H1 (cell line): Measurements from ENCODE around the gene TMEM63C. TPM values are rescaled to one million over a fixed set of nuclear protein-coding genes. Genes with fewer than 3 reads are reported as not detected.

Experiments
- CTCF ChIA-PET: fragments of 300-600 bp; sonication (Branson Sonifier 250); formaldehyde crosslinking; loops from one replicate; lab custom pipeline; 2021; ENCODE audit not compliant: partially characterized antibody; lab: Charles Lee
- POLR2A ChIA-PET: fragments of 300-600 bp; sonication (Branson Sonifier 250); formaldehyde crosslinking; loops from one replicate; lab custom pipeline; 2021; ENCODE audit warnings: inconsistent platforms; ENCODE audit not compliant: partially characterized antibody; lab: Charles Lee
- DNase-seq, 2 experiments: peaks; one replicate each; pipeline versions ENCODE4 v3.0.0 to v3.0.0-alpha.2; 2010 to 2022; ENCODE audit warnings: low spot score in 2 of 2, low read depth in 1 of 2, mixed read lengths in 1 of 2
- FAIRE-seq: peaks from 2 replicates; lab custom pipeline; 2011; peaks lifted over from hg19 to GRCh38; lab: Jason Lieb, UNC
- H2AFZ ChIP-seq: 2 replicates; pipeline ENCODE4 v1.8.1; 2012; ENCODE audit warnings: low read length, inconsistent platforms
- H2AK5ac ChIP-seq: 2 replicates; pipeline ENCODE4 v1.6.1; 2013; ENCODE audit warnings: low read depth, low read length
- H2BK120ac ChIP-seq: replicated peaks from 2 replicates; pipeline ENCODE3; 2013; ENCODE audit warnings: low read depth, low read length, inconsistent platforms
- H2BK12ac ChIP-seq: 2 replicates; pipeline ENCODE4 v1.6.1; 2013; ENCODE audit warnings: low read depth, low read length
- H2BK15ac ChIP-seq: 2 replicates; pipeline ENCODE4 v1.6.1; 2013; ENCODE audit warnings: low read length
- H2BK20ac ChIP-seq: 2 replicates; pipeline ENCODE4 v1.6.1; 2013; ENCODE audit warnings: low read length
- H2BK5ac ChIP-seq: 2 replicates; pipeline ENCODE4 v1.6.1; 2013; ENCODE audit warnings: low read depth, low read length
- H3K14ac ChIP-seq: 2 replicates; pipeline ENCODE4 v1.6.1; 2013; ENCODE audit warnings: inconsistent platforms; ENCODE audit not compliant: insufficient read length
- H3K18ac ChIP-seq: 2 replicates; pipeline ENCODE4 v1.6.1; 2013; ENCODE audit warnings: low read length; ENCODE audit errors: extremely low read depth
- H3K23ac ChIP-seq: 2 replicates; pipeline ENCODE4 v1.6.1; 2013; ENCODE audit warnings: inconsistent platforms; ENCODE audit not compliant: insufficient read length
- H3K23me2 ChIP-seq: 2 replicates; pipeline ENCODE4 v1.6.1; 2013; ENCODE audit warnings: low read depth, low read length
- H3K27ac ChIP-seq: 2 replicates; pipeline ENCODE4 v1.6.1; 2011; ENCODE audit warnings: low read depth, low read length, inconsistent platforms
- H3K27me3 ChIP-seq, 4 experiments: replicated peaks in 1 of 4; 1 replicate in 1 of 4; 2 replicates in 3 of 4; pipeline versions ENCODE4 v1.6.1 to v1.8.1; 2011 to 2013; ENCODE audit warnings: low read length in 3 of 4, mild to moderate bottlenecking in 3 of 4, inconsistent platforms in 2 of 4, mixed read lengths in 2 of 4, moderate library complexity in 1 of 4; ENCODE audit not compliant: control insufficient read depth in 3 of 4, insufficient read depth in 3 of 4; ENCODE audit errors: extremely low read depth in 1 of 4
- H3K36me3 ChIP-seq, 4 experiments: 2 replicates each; pipeline versions ENCODE4 v1.6.1 to v1.8.1; 2011 to 2013; ENCODE audit warnings: mild to moderate bottlenecking in 4 of 4, low read length in 3 of 4, moderate library complexity in 2 of 4, control low read depth in 1 of 4, inconsistent platforms in 1 of 4; ENCODE audit not compliant: insufficient read depth in 4 of 4, control insufficient read depth in 2 of 4
- H3K4ac ChIP-seq: replicated peaks from 2 replicates; pipeline ENCODE3; 2013; ENCODE audit warnings: low read length, low read depth, mixed read lengths, inconsistent platforms; ENCODE audit not compliant: insufficient read length
- H3K4me1 ChIP-seq, 4 experiments: replicated peaks in 1 of 4; 1 replicate in 1 of 4; 2 replicates in 3 of 4; pipeline versions ENCODE4 v1.6.1 to v1.8.1; 2011 to 2013; ENCODE audit warnings: low read length in 3 of 4, inconsistent platforms in 2 of 4, mixed read lengths in 1 of 4; ENCODE audit not compliant: insufficient read depth in 4 of 4, control insufficient read depth in 3 of 4
- H3K4me2 ChIP-seq, 2 experiments: 2 replicates each; pipeline versions ENCODE4 v1.6.1 to v1.8.1; 2011 to 2013; ENCODE audit warnings: low read depth in 2 of 2, low read length in 2 of 2, control low read depth in 1 of 2, inconsistent platforms in 1 of 2, mild to moderate bottlenecking in 1 of 2; ENCODE audit not compliant: insufficient read depth in 1 of 2
- H3K4me3 ChIP-seq, 4 experiments: fragments of 200-600, 300-600 bp in 1 of 4; sonication (generic), shearing (Covaris generic), sonication (Bioruptor Twin) in 1 of 4; 2 replicates each; pipeline versions ENCODE4 v1.5.1 to v1.8.1; 2011 to 2016; ENCODE audit warnings: low read length in 4 of 4, low read depth in 3 of 4, control low read depth in 2 of 4, inconsistent platforms in 2 of 4, mild to moderate bottlenecking in 2 of 4, mixed read lengths in 1 of 4, moderate library complexity in 1 of 4; ENCODE audit not compliant: insufficient read depth in 2 of 4; ENCODE audit errors: extremely low read depth in 1 of 4
- H3K56ac ChIP-seq: replicated peaks from 2 replicates; pipeline ENCODE3; 2013; ENCODE audit warnings: low read depth, mild to moderate bottlenecking, mixed read lengths, low read length, inconsistent platforms; ENCODE audit not compliant: insufficient read length
- H3K79me1 ChIP-seq: 2 replicates; pipeline ENCODE4 v1.6.1; 2013; ENCODE audit warnings: low read depth, low read length, control low read depth
- H3K79me2 ChIP-seq, 2 experiments: 2 replicates each; pipeline versions ENCODE4 v1.6.1 to v1.8.1; 2012 to 2013; ENCODE audit warnings: low read length in 2 of 2, mild to moderate bottlenecking in 2 of 2, inconsistent platforms in 1 of 2; ENCODE audit not compliant: insufficient read depth in 2 of 2, control insufficient read depth in 1 of 2
- H3K9ac ChIP-seq, 4 experiments: replicated peaks in 1 of 4; 1 replicate in 1 of 4; 2 replicates in 3 of 4; pipeline versions ENCODE4 v1.6.1 to v1.8.1; 2011 to 2013; ENCODE audit warnings: low read depth in 3 of 4, low read length in 3 of 4, control low read depth in 2 of 4, mild to moderate bottlenecking in 2 of 4, moderate library complexity in 2 of 4, inconsistent platforms in 1 of 4; ENCODE audit errors: extremely low read depth in 1 of 4
- H3K9me3 ChIP-seq, 2 experiments: 2 replicates each; pipeline versions ENCODE4 v1.6.1 to v1.8.1; 2012 to 2013; ENCODE audit warnings: mild to moderate bottlenecking in 2 of 2, moderate library complexity in 2 of 2, control low read depth in 1 of 2, inconsistent platforms in 1 of 2, low read depth in 1 of 2, low read length in 1 of 2, mixed read lengths in 1 of 2; ENCODE audit not compliant: insufficient read depth in 2 of 2
- H4K20me1 ChIP-seq, 2 experiments: replicated peaks in 1 of 2; 2 replicates each; pipeline versions ENCODE3 to v1.8.1; 2011 to 2013; ENCODE audit warnings: inconsistent platforms in 2 of 2, low read length in 2 of 2, mild to moderate bottlenecking in 1 of 2; ENCODE audit not compliant: insufficient read depth in 2 of 2, control insufficient read depth in 1 of 2
- H4K5ac ChIP-seq: 2 replicates; pipeline ENCODE4 v1.6.1; 2013; ENCODE audit warnings: low read length, low read depth, mixed read lengths, inconsistent platforms; ENCODE audit not compliant: insufficient read length
- H4K8ac ChIP-seq: 2 replicates; pipeline ENCODE4 v1.8.0; 2013; ENCODE audit warnings: mild to moderate bottlenecking, moderate library complexity, low read length, inconsistent platforms; ENCODE audit not compliant: insufficient read depth; ENCODE audit errors: extremely low read depth
- H4K91ac ChIP-seq: replicated peaks from 2 replicates; pipeline ENCODE3; 2013; ENCODE audit warnings: low read length, mixed read lengths, inconsistent platforms; ENCODE audit not compliant: insufficient read length
- BACH1 ChIP-seq: IDR thresholded peaks from 2 replicates; pipeline ENCODE4 v1.6.1; 2012; ENCODE audit warnings: low read length, improper control_type of control experiment
- CEBPB ChIP-seq: IDR thresholded peaks from 2 replicates; pipeline ENCODE4 v1.6.1; 2012; ENCODE audit warnings: low read depth, low read length
- RAD21 ChIP-seq, 2 experiments: IDR thresholded peaks in 1 of 2; conservative IDR thresholded peaks in 1 of 2; 2 replicates each; pipeline ENCODE4 v1.6.1; 2011; ENCODE audit warnings: low read depth in 2 of 2, low read length in 2 of 2, improper control_type of control experiment in 1 of 2, inconsistent platforms in 1 of 2, mild to moderate bottlenecking in 1 of 2, moderate library complexity in 1 of 2
- WGBS, 2 experiments: shearing (Covaris generic) in 1 of 2; methylation state at CpG; one replicate each; pipeline versions ENCODE4 v1.1.6 to v1.1.7; 2013 to 2015; ENCODE audit warnings: low lambda C conversion rate in 2 of 2, mixed read lengths in 2 of 2, inconsistent platforms in 1 of 2, low coverage in 1 of 2, missing lambda C conversion rate in 1 of 2; ENCODE audit not compliant: insufficient replicate concordance in 2 of 2, insufficient coverage in 1 of 2, insufficient read length in 1 of 2; ENCODE audit errors: extremely low coverage in 1 of 2, missing lambda C conversion rate in 1 of 2; 5-methylcytosine and 5-hydroxymethylcytosine counted together
- polyA plus RNA-seq, 7 experiments: library from polyadenylated mRNA; depleted of rRNA in 3 of 7; stranded (reverse) in 5 of 7; unstranded in 2 of 7; fragments of >200 nt in 5 of 7; fragments of 200-250 nt in 2 of 7; gene quantifications; 1 replicate in 5 of 7; 2 replicates in 1 of 7; 4 replicates in 1 of 7; pipeline versions ENCODE4 v1.2.1 to v1.2.3, GENCODE V29; 2011 to 2013; ENCODE audit warnings: missing spikeins in 2 of 7, mixed read lengths in 2 of 7
- total RNA-seq: library from RNA; stranded (reverse); fragmentation: NEBNext Ultra II Directional; extraction: Animal tissue kit (Norgen Biotek cat#: 25700); gene quantifications from 2 replicates; pipeline ENCODE4 v1.2.1, GENCODE V29; 2021

Gene TMEM63C
- total and polyA plus RNA-seq, 2 of the 8 experiments (the other 6 are each of a cell fraction or from before 2014, with no cell fraction given), result 3.0 to 7.6 TPM

- H3K4me1 ChIP-seq, result peaks cover 0 to 8% (median 1%) of the 10 kb centered on the region in 4 experiments; a peak in 2 of 7 replicates
- no peak overlapping the region for H3K4me2 ChIP-seq
- H3K56ac ChIP-seq, result no peak overlapping the region
- no peak overlapping the region for H4K91ac ChIP-seq
- no peak overlapping the region for H2AFZ ChIP-seq
- no peak overlapping the region for H3K9ac ChIP-seq
- H3K23me2 ChIP-seq, result no peaks in the 10 kb centered on the region
- no peak for FAIRE-seq
- no peak overlapping the region for H4K8ac ChIP-seq
- no peak for TF ChIP-seq CEBPB
- no peak for TF ChIP-seq BACH1
- TF ChIP-seq RAD21 (IDR thresholded peaks at IDR 0.05 in 1 of 2, conservative IDR thresholded peaks at IDR 0.05 in 1 of 2; ENCODE audit: low read depth in 2 of 2, low read length in 2 of 2), result no peak
- no peak overlapping the region for H2BK15ac ChIP-seq
- H3K4me3 ChIP-seq, result no peak overlapping the region
- no peak overlapping the region for H2BK5ac ChIP-seq
- H3K27ac ChIP-seq, result no peak overlapping the region
- peaks cover 0 to 5% (median 0%) of the 10 kb centered on the region in 4 experiments; a peak in 3 of 8 replicates for H3K36me3 ChIP-seq
- no peak for DNase-seq
- H2BK20ac ChIP-seq, result no peak overlapping the region
- no peak overlapping the region for H2AK5ac ChIP-seq
- H3K23ac ChIP-seq, result no peak overlapping the region
- H3K4ac ChIP-seq, result no peak overlapping the region
- no peaks in the 10 kb centered on the region; the same call in 1 of the 2 replicates for H3K79me1 ChIP-seq
- H3K18ac ChIP-seq, result no peak overlapping the region
- no peaks in the 10 kb centered on the region for H3K79me2 ChIP-seq
- no peak overlapping the region for H3K14ac ChIP-seq
- ChIA-PET CTCF (interaction anchor here (1.4 to 22.3 kb wide), 4 partner anchors 7 to 30 kb away, joined by 4 to 353 read pairs (median 17); no protein-coding TSS in a partner anchor), POLR2A (interaction anchor here (2.3 kb wide), 1 partner anchor 16 kb away, joined by 7 read pairs; no protein-coding TSS in a partner anchor)
- no peaks in the 10 kb centered on the region for H3K27me3 ChIP-seq
- H4K20me1 ChIP-seq, result peaks cover 0 to 3% of the 10 kb centered on the region in 2 experiments
- H3K9me3 ChIP-seq, result no peaks in the 10 kb centered on the region
- H2BK120ac ChIP-seq, result no peak overlapping the region
- no peak overlapping the region for H2BK12ac ChIP-seq
- H4K5ac ChIP-seq, result no peak overlapping the region
- WGBS, 2 experiments, result 87% methylated on average over 4 of the region's 4 CpGs; no CpG with 5 or more reads in 1 of the 2 experiments
Observed at GRCh38 chr14:77305696-77306095, 124.1 kb downstream of the TMEM63C start.
